Measurements from ENCODE around the gene KRTAP4-16.

DNA sequence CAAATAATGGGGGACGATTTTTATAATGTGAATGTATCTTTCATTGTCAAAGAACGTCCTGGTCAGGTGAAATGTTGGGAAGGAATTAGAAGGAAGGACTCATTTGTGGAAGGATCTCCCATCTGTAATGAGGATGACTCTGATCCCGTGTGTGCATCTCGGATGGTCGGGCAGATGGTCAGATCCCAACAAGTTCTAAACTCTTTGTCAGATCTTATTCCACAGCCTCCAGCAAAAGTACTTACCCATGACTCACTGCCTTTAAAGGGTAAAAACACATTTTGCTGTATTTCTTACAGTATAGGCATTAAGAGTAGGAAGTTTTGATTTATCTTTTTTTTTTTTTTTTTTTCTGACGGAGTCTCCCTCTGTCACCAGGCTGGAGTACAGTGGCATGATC lies 3.5 kb downstream of the KRTAP4-16 start:
- TF ChIP-seq, protein P1, sequence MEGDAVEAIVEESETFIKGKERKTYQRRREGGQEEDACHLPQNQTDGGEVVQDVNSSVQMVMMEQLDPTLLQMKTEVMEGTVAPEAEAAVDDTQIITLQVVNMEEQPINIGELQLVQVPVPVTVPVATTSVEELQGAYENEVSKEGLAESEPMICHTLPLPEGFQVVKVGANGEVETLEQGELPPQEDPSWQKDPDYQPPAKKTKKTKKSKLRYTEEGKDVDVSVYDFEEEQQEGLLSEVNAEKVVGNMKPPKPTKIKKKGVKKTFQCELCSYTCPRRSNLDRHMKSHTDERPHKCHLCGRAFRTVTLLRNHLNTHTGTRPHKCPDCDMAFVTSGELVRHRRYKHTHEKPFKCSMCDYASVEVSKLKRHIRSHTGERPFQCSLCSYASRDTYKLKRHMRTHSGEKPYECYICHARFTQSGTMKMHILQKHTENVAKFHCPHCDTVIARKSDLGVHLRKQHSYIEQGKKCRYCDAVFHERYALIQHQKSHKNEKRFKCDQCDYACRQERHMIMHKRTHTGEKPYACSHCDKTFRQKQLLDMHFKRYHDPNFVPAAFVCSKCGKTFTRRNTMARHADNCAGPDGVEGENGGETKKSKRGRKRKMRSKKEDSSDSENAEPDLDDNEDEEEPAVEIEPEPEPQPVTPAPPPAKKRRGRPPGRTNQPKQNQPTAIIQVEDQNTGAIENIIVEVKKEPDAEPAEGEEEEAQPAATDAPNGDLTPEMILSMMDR (conservative IDR thresholded peaks at IDR 0.05; ENCODE audit: low read length) = no peak
- TF ChIP-seq EZH2phosphoT487 (IDR thresholded peaks at IDR 0.05; ENCODE audit: borderline replicate concordance) = no peak

Data from Loucy (cell line).